ENCODE measurements around the gene DACT3.
A peak's percentile ranks its signal among the peaks of the same experiment; 100 is the strongest.

DACT3 gene

DNA sequence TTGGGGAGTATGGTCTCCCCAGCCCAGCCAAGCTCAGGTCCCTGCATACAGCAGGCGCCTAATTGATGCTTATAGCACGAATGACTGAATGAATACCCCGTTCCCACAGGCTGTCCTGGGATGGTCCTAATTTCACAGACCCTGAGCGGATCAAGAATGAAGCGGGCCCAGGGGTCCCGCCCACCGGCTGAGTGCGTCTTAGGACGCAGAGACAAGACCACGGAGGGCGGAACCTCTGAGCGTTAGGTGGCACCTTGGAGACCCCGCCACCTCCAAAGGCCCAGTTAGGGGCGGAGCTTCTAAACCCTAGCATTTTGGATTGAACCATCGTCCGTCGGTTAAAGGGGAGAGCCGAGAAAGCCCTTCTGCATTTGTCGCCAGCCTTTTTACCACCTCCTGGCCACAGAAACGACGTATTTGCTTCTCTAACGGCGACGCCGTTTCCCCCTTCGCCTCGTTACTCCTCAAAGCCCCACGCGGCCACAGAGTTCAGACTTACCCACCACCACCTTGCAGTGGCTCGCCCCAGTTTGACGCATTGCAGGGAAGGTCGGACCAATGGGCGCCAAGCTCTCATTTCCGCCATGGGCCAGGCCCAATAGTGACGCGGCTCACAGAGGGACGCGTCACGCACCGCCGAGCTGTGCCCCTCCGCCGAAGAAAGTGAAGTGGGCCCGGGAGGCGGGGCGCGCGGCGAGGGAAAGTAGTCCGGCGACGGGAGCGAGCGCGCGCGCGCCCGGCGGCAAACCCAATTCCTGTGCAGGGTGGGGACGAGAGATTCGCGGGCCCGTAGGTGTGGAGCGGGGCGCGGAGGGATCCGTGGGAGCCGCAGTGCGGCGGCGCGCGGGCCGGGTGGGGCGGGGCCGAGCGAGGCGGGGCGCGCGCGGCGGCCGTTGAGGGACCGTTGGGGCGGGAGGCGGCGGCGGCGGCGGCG lies 60.3 kb downstream of the DACT3 start:
- TF ChIP-seq, protein P1, sequence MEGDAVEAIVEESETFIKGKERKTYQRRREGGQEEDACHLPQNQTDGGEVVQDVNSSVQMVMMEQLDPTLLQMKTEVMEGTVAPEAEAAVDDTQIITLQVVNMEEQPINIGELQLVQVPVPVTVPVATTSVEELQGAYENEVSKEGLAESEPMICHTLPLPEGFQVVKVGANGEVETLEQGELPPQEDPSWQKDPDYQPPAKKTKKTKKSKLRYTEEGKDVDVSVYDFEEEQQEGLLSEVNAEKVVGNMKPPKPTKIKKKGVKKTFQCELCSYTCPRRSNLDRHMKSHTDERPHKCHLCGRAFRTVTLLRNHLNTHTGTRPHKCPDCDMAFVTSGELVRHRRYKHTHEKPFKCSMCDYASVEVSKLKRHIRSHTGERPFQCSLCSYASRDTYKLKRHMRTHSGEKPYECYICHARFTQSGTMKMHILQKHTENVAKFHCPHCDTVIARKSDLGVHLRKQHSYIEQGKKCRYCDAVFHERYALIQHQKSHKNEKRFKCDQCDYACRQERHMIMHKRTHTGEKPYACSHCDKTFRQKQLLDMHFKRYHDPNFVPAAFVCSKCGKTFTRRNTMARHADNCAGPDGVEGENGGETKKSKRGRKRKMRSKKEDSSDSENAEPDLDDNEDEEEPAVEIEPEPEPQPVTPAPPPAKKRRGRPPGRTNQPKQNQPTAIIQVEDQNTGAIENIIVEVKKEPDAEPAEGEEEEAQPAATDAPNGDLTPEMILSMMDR (IDR thresholded peaks at IDR 0.05; ENCODE audit: low read depth, low read length, missing control alignments): no peak
- peak; percentile 96 for DNase-seq (ENCODE audit: low read depth)
- H3K4me3 ChIP-seq (ENCODE audit: low read depth, low read length): peak overlapping the region; percentile 98

DNA sequence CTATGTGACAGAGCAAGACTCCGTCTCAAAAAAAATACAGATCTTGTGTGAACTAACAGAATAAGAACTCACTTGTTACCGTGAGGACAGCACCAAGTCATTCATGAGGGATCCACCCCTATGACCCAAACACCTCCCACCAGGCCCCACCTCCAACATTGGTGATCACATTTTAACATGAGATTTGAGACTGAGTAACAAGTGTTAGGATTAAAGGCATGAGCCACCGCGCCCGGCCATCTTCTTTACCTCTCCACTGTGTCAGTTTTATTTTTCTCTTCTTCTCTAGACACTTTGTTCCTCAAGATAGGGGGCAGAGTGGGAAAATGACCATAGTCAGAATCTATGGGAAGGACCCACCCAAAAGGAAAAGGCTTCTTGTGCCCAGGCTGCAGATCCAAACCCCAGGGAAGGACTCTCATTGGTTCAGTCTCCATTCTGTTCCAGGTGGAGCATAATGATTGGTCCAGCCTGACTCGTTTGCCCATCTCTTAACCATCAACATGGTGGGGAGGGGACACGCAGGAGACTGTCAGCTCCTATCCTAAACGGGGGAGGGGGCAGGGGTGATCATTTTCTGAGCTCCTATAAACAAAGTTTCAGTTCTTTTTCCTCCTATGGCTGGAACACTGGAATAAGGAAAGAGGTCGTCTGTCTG lies 61.1 kb downstream of the DACT3 start:
- peak overlapping the region; percentile 98 for H3K4me3 ChIP-seq (ENCODE audit: low read depth, low read length)
- TF ChIP-seq, protein P1 (IDR thresholded peaks at IDR 0.05; ENCODE audit: low read depth, low read length, missing control alignments): no peak
- DNase-seq (ENCODE audit: low read depth): no peak

DNA sequence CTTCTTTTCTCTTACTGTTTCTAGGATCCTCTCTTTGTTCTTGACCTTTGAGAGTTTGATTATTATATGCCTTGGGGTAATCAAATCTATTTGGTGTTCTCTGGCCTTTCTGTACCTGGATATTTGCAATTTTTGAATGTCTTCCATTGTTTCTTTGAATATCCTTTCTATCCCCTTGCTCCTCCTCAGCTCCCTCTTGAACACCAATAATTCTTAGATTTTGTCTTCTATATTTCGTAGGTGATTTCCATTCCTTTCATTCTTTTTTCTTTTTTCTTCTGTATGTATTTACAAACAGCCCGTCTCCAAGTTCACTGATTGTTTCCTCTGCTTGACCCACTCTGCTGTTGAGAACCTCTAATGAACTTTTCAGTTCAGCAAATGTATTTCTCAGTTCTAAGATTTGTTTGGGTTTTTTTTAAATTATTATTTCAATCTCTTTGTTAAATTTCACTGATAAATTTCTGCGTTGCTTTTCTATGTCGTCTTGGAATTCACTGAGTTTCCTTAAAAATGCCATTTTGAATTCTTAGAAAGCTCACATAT lies 62.5 kb downstream of the DACT3 start:
- TF ChIP-seq, protein P1 (IDR thresholded peaks at IDR 0.05; ENCODE audit: low read depth, low read length, missing control alignments): no peak

More for the DNA sequence above, 62.5 kb downstream of the DACT3 start:
- no peak for DNase-seq (ENCODE audit: low read depth)
- no peak overlapping the region for H3K4me3 ChIP-seq (ENCODE audit: low read depth, low read length)

Data from GM12864 (cell line).